ENCODE data around the gene MYO1E.

Gene MYO1E

DNA sequence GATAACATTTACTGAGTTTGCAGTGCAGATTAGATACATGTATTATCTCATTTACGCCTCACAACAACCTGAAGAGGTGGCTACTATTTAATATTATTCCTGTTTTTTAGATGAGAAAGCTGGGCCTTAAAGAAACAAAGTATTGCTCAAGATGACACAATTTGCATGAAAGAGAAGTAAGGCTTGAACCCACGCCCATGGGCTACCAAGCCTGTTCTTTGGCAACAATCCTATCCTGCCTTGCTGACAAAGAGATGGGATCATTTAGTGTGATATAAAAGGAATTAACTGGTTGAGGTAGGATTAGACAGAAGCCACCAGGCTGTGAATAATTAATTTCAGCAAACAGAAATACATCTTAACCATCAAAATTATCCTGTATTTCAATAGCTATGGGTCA, 175.2 kb downstream of the MYO1E start:
- TF ChIP-seq, protein P1, sequence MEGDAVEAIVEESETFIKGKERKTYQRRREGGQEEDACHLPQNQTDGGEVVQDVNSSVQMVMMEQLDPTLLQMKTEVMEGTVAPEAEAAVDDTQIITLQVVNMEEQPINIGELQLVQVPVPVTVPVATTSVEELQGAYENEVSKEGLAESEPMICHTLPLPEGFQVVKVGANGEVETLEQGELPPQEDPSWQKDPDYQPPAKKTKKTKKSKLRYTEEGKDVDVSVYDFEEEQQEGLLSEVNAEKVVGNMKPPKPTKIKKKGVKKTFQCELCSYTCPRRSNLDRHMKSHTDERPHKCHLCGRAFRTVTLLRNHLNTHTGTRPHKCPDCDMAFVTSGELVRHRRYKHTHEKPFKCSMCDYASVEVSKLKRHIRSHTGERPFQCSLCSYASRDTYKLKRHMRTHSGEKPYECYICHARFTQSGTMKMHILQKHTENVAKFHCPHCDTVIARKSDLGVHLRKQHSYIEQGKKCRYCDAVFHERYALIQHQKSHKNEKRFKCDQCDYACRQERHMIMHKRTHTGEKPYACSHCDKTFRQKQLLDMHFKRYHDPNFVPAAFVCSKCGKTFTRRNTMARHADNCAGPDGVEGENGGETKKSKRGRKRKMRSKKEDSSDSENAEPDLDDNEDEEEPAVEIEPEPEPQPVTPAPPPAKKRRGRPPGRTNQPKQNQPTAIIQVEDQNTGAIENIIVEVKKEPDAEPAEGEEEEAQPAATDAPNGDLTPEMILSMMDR (IDR thresholded peaks at IDR 0.05; ENCODE audit: insufficient read depth, missing control alignments), result no peak
- FAIRE-seq (no peak), DNase-seq (ENCODE audit: insufficient read length, low spot score) (no peak)

- TF ChIP-seq, protein P1 (IDR thresholded peaks at IDR 0.05; ENCODE audit: insufficient read depth, missing control alignments), result no peak
- DNase-seq (ENCODE audit: insufficient read length, low spot score) (no peak), FAIRE-seq (no peak)
These were observed 176.3 kb downstream of the MYO1E start for GRCh38 chr15:59196416-59196815.

- TF ChIP-seq, protein P1 (IDR thresholded peaks at IDR 0.05; ENCODE audit: insufficient read depth, missing control alignments), result no peak
- DNase-seq (ENCODE audit: insufficient read length, low spot score) (no peak), FAIRE-seq (no peak)
These were observed 177.9 kb downstream of the MYO1E start for GRCh38 chr15:59194639-59195325.

- FAIRE-seq, result no peak
- TF ChIP-seq, protein P1 (IDR thresholded peaks at IDR 0.05; ENCODE audit: insufficient read depth, missing control alignments), result no peak
- no peak for DNase-seq (ENCODE audit: insufficient read length, low spot score)
These were observed 180.8 kb downstream of the MYO1E start for GRCh38 chr15:59191855-59192237.

- TF ChIP-seq, protein P1 (IDR thresholded peaks at IDR 0.05; ENCODE audit: insufficient read depth, missing control alignments), result no peak
- FAIRE-seq, result no peak
- no peak for DNase-seq (ENCODE audit: insufficient read length, low spot score)
These were observed 182.4 kb downstream of the MYO1E start for GRCh38 chr15:59190291-59190690.

- TF ChIP-seq, protein P1 (IDR thresholded peaks at IDR 0.05; ENCODE audit: insufficient read depth, missing control alignments), result no peak
- DNase-seq (ENCODE audit: insufficient read length, low spot score), result no peak
- FAIRE-seq, result no peak
These were observed 183.4 kb downstream of the MYO1E start for GRCh38 chr15:59189241-59189640.

DNA sequence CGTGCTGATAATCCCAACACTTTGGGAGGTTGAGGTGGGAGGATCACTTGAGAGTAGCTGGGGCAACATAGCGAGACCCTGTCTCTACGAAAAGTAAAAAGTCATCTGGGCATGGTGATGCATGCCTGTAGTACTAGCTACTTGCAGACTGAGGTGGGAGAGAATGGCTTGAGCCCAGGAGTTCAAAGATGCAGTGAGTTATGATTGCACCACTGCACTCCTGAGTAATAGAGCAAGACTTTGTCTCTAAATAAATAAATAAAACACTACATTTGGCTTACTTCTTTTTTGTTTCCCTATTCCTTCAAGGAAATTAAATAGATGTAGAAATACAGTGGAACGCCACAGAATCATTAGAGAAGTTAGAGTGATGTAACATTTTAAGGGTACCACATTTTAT, 186.2 kb downstream of the MYO1E start:
- FAIRE-seq, result no peak
- no peak for DNase-seq (ENCODE audit: insufficient read length, low spot score)
- TF ChIP-seq, protein P1 (IDR thresholded peaks at IDR 0.05; ENCODE audit: insufficient read depth, missing control alignments), result no peak
